GM21360 (cell line): ENCODE measurements around the gene CSDE1.

Experiments used
- ATAC-seq: cut with Tn5 transposase; IDR thresholded peaks from one replicate; pipeline ENCODE4 v1.9.1; 2021; ENCODE audit warnings: mild to moderate bottlenecking, moderate library complexity; ENCODE audit not compliant: unreplicated experiment

The CSDE1 gene

GRCh38 chr1:114703242-114703641, 54.5 kb downstream of the CSDE1 start:
- no peak for ATAC-seq

- no peak for ATAC-seq
Observed at GRCh38 chr1:114702737-114703136, 55.0 kb downstream of the CSDE1 start.

GRCh38 chr1:114701931-114702330, 55.9 kb downstream of the CSDE1 start:
- ATAC-seq = no peak

GRCh38 chr1:114700036-114700600, 57.7 kb downstream of the CSDE1 start:
- ATAC-seq = no peak

- no peak for ATAC-seq
Observed at GRCh38 chr1:114696810-114697209, 61.0 kb downstream of the CSDE1 start.

- ATAC-seq = no peak
Observed at GRCh38 chr1:114695430-114696058, 62.2 kb downstream of the CSDE1 start, which contains the start of gene AMPD1. Gene AMPD1 (minus strand): TSS chr1:114695546. CDS start chr1:114695471, 75 bp downstream.

- ATAC-seq = no peak
Observed at GRCh38 chr1:114694540-114695310, 63.1 kb downstream of the CSDE1 start.

- no peak for ATAC-seq
Observed at GRCh38 chr1:114692947-114693346, 64.8 kb downstream of the CSDE1 start.

GRCh38 chr1:114691061-114691460, 66.7 kb downstream of the CSDE1 start:
- no peak for ATAC-seq

- no peak for ATAC-seq
Observed at GRCh38 chr1:114690148-114690547, 67.6 kb downstream of the CSDE1 start.

GRCh38 chr1:114688526-114688925, 69.3 kb downstream of the CSDE1 start:
- no peak for ATAC-seq

GRCh38 chr1:114685851-114686250, 71.9 kb downstream of the CSDE1 start:
- no peak for ATAC-seq

GRCh38 chr1:114677691-114678090, 80.1 kb downstream of the CSDE1 start:
- ATAC-seq = no peak

- ATAC-seq = no peak
Observed at GRCh38 chr1:114676115-114676514, 81.7 kb downstream of the CSDE1 start.

GRCh38 chr1:114671939-114672275, 85.9 kb downstream of the CSDE1 start:
- no peak for ATAC-seq

GRCh38 chr1:114671011-114671938, 86.5 kb downstream of the CSDE1 start:
- ATAC-seq = no peak

- ATAC-seq = peak; percentile 96
Observed at GRCh38 chr1:114670083-114671010, 87.4 kb downstream of the CSDE1 start.

- ATAC-seq = peak; percentile 48
Observed at GRCh38 chr1:114669562-114670082, 88.2 kb downstream of the CSDE1 start, which contains the start of gene DENND2C. Gene DENND2C (minus strand): TSS chr1:114670049. CDS start chr1:114625984, 44,065 bp downstream.

GRCh38 chr1:114668784-114669561, 88.8 kb downstream of the CSDE1 start:
- ATAC-seq = no peak
